ENCODE data around the gene SLC18A2. TPM values are rescaled to one million over a fixed set of nuclear protein-coding genes. Genes with fewer than 3 reads are reported as not detected.

Gene SLC18A2
- total and polyA plus RNA-seq, 2 donors (not counting 1 experiment from before 2014, with no cell fraction given), result under 0.01 TPM; not detected in 1

DNA sequence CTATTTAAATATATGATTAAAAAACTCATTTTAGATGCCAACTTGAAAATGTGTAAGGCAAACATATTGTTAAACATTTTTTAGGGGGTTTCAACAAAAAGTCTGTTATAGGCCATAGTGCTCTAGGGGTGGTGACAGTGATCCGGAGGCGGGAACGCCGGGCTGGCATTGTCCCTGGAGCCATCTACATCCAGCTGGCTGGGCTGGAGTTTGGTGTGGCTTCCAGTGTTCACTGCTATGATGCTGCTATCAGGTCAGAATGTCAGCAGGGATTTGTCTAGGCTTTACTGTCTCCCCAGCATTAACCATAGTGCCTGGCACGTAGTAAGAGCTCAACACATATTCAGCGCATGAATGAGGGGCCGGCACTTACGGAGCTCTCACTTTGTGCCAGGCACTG, 1.9 kb upstream of the SLC18A2 start:
- Histone ChIP-seq H3K27me3 (ENCODE audit: control insufficient read depth, insufficient read depth, low read length) (peaks cover 3% of the 10 kb centered on the region), H3K27ac (ENCODE audit: insufficient read depth, low read length) (no peak overlapping the region), H3K36me3 (ENCODE audit: control insufficient read depth, insufficient read depth, low read length) (no peaks in the 10 kb centered on the region), H2AFZ (ENCODE audit: low read length) (no peak overlapping the region), H3K79me2 (ENCODE audit: control insufficient read depth, insufficient read depth, low read length) (no peaks in the 10 kb centered on the region), H3K4me3 (replicated peaks in 1 of 4; ENCODE audit: control extremely low read depth in 1 of 4, insufficient read depth in 1 of 4, low read depth in 3 of 4, low read length in 4 of 4) (no peak overlapping the region), H3K9me3 (ENCODE audit: control insufficient read depth, insufficient read depth, low read depth, low read length) (no peaks in the 10 kb centered on the region), H4K20me1 (ENCODE audit: control insufficient read depth, extremely low read depth, insufficient read depth, low read length) (no peaks in the 10 kb centered on the region), H3K4me2 (ENCODE audit: extremely low read depth, insufficient read depth, low read length) (no peak overlapping the region), H3K4me1 (ENCODE audit: control insufficient read depth, extremely low read depth, insufficient read depth, low read length) (no peaks in the 10 kb centered on the region), H3K9ac (ENCODE audit: insufficient read depth, low read length) (no peak overlapping the region)
- DNase-seq (ENCODE audit: low read depth in 2 of 2), result no peak
- TF ChIP-seq, protein P1, sequence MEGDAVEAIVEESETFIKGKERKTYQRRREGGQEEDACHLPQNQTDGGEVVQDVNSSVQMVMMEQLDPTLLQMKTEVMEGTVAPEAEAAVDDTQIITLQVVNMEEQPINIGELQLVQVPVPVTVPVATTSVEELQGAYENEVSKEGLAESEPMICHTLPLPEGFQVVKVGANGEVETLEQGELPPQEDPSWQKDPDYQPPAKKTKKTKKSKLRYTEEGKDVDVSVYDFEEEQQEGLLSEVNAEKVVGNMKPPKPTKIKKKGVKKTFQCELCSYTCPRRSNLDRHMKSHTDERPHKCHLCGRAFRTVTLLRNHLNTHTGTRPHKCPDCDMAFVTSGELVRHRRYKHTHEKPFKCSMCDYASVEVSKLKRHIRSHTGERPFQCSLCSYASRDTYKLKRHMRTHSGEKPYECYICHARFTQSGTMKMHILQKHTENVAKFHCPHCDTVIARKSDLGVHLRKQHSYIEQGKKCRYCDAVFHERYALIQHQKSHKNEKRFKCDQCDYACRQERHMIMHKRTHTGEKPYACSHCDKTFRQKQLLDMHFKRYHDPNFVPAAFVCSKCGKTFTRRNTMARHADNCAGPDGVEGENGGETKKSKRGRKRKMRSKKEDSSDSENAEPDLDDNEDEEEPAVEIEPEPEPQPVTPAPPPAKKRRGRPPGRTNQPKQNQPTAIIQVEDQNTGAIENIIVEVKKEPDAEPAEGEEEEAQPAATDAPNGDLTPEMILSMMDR (conservative IDR thresholded peaks at IDR 0.05 in 1 of 2, IDR thresholded peaks at IDR 0.05 in 1 of 2; ENCODE audit: low read depth in 1 of 2, low read length in 2 of 2), result no peak
- no peak for TF ChIP-seq EZH2 (IDR thresholded peaks at IDR 0.05; ENCODE audit: low read length, missing control alignments)

DNA sequence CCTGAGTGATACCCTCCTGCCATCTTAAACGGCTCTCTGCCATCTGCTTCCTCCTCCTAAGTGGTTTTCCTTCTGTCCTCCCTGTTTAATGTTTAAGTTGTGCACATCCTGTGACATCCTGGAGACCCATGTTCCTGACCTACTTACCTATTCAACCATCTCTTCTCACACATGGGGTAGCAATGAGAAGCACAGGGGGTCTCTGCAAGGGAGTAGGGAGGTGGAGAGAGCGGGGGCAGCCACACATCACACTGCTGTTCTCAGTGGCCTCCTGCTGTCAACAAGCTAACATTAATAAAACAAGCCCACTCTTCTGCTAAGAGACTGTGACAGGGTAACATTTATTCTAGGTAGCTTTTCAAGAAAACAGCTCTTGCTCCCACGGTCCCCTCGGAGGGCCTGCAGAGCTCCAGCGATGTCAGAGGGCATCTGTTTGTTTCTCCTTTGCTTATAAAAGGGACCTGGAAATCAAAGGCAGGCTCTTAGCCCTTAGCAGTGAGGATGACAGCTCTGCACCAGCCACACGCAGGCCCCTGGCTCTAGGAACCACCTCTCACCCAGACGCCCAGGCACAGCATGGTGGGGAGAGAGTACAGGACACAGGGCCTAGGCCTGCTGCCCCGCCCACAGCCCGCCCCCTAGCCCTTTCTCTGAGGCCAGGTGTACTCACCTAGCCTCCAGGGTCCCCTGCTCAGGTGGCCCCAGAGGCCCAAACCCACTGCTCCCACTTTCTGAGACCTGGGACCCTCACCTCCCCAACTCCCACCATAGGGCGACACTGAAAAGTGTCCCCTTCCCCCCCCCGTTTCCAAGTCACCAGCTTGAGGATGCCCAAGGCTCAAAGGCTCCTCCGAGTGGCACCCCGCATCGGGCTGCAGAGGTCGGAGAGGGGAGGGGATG, 943 bp upstream of the SLC18A2 start:
- Histone ChIP-seq H3K4me2 (ENCODE audit: extremely low read depth, insufficient read depth, low read length) (no peak overlapping the region), H3K9ac (ENCODE audit: insufficient read depth, low read length) (no peak overlapping the region), H3K4me1 (ENCODE audit: control insufficient read depth, extremely low read depth, insufficient read depth, low read length) (no peaks in the 10 kb centered on the region), H3K9me3 (ENCODE audit: control insufficient read depth, insufficient read depth, low read depth, low read length) (no peaks in the 10 kb centered on the region), H3K36me3 (ENCODE audit: control insufficient read depth, insufficient read depth, low read length) (no peaks in the 10 kb centered on the region), H3K27ac (ENCODE audit: insufficient read depth, low read length) (no peak overlapping the region), H3K79me2 (ENCODE audit: control insufficient read depth, insufficient read depth, low read length) (no peaks in the 10 kb centered on the region), H4K20me1 (ENCODE audit: control insufficient read depth, extremely low read depth, insufficient read depth, low read length) (no peaks in the 10 kb centered on the region), H2AFZ (ENCODE audit: low read length) (no peak overlapping the region), H3K27me3 (ENCODE audit: control insufficient read depth, insufficient read depth, low read length) (peaks cover 3% of the 10 kb centered on the region), H3K4me3 (replicated peaks in 1 of 4; ENCODE audit: control extremely low read depth in 1 of 4, insufficient read depth in 1 of 4, low read depth in 3 of 4, low read length in 4 of 4) (no peak overlapping the region)
- TF ChIP-seq EZH2 (IDR thresholded peaks at IDR 0.05; ENCODE audit: low read length, missing control alignments), result no peak
- TF ChIP-seq, protein P1 (conservative IDR thresholded peaks at IDR 0.05 in 1 of 2, IDR thresholded peaks at IDR 0.05 in 1 of 2; ENCODE audit: low read depth in 1 of 2, low read length in 2 of 2), result no peak
- no peak for DNase-seq (ENCODE audit: low read depth in 2 of 2)

DNA sequence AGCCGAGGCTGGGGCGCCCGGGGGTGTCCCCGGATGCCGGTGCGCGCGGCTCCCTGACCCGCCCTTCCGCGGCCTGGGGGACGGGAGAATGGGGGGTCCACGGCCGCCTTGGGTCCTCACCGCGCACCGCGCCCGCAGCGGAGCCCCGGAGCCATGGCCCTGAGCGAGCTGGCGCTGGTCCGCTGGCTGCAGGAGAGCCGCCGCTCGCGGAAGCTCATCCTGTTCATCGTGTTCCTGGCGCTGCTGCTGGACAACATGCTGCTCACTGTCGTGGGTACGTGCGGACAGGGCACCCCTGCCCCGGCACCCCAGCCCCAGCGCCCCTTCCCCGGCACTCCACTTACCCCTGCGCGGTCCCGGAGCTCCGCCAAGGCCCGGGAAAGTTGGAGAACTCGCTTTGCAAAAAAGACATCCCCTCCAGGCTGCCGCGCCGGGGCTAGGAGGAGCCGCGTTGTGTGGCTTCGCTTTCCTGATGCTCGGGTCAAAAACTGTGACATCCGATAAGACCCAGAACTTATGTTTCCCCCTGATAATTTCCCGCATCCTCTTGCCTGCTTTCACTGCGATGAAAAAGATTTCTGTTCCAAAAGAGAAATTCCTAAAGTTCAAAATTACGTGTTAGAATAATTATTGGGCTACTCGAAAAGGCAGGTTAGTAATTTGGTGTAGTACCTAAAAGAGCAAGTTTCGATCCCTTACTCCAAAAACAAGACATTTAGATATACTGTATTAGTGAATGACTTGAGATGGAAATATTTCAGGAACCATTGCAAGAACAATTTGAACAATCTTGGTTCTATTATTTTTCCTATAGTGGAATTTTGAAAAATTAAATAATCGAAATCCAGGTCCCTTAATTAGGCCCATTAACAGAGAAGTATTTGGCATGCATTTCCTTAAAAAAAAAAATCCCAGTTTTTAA, 888 bp downstream of the SLC18A2 start:
- Histone ChIP-seq H2AFZ (ENCODE audit: low read length) (no peak overlapping the region), H4K20me1 (ENCODE audit: control insufficient read depth, extremely low read depth, insufficient read depth, low read length) (no peaks in the 10 kb centered on the region), H3K79me2 (ENCODE audit: control insufficient read depth, insufficient read depth, low read length) (no peaks in the 10 kb centered on the region), H3K27ac (ENCODE audit: insufficient read depth, low read length) (no peak overlapping the region), H3K9ac (ENCODE audit: insufficient read depth, low read length) (no peak overlapping the region), H3K4me2 (ENCODE audit: extremely low read depth, insufficient read depth, low read length) (no peak overlapping the region), H3K4me1 (ENCODE audit: control insufficient read depth, extremely low read depth, insufficient read depth, low read length) (no peaks in the 10 kb centered on the region), H3K27me3 (ENCODE audit: control insufficient read depth, insufficient read depth, low read length) (peaks cover 3% of the 10 kb centered on the region), H3K4me3 (replicated peaks in 1 of 4; ENCODE audit: control extremely low read depth in 1 of 4, insufficient read depth in 1 of 4, low read depth in 3 of 4, low read length in 4 of 4) (no peak overlapping the region), H3K36me3 (ENCODE audit: control insufficient read depth, insufficient read depth, low read length) (no peaks in the 10 kb centered on the region), H3K9me3 (ENCODE audit: control insufficient read depth, insufficient read depth, low read depth, low read length) (no peaks in the 10 kb centered on the region)
- DNase-seq (ENCODE audit: low read depth in 2 of 2), result peak in 1 of 2 donors; percentile 10
- TF ChIP-seq, protein P1 (conservative IDR thresholded peaks at IDR 0.05 in 1 of 2, IDR thresholded peaks at IDR 0.05 in 1 of 2; ENCODE audit: low read depth in 1 of 2, low read length in 2 of 2), result no peak
- no peak for TF ChIP-seq EZH2 (IDR thresholded peaks at IDR 0.05; ENCODE audit: low read length, missing control alignments)

Data from fibroblast of lung (primary cell).